Colon (tissue), 2 donors: Measurements from ENCODE around the gene RNF145.
"Not testable (repeated sequence)": the region's sequence is repeated elsewhere in the genome, so short reads cannot be mapped to it uniquely, and the experiment has no call there.

Source experiments
- FAIRE-seq: peaks from 2 replicates; lab custom pipeline; 2012; peaks lifted over from hg19 to GRCh38; lab: Jason Lieb, UNC
- donor health status: control.
- donor health status: control.

Gene RNF145, protein sequence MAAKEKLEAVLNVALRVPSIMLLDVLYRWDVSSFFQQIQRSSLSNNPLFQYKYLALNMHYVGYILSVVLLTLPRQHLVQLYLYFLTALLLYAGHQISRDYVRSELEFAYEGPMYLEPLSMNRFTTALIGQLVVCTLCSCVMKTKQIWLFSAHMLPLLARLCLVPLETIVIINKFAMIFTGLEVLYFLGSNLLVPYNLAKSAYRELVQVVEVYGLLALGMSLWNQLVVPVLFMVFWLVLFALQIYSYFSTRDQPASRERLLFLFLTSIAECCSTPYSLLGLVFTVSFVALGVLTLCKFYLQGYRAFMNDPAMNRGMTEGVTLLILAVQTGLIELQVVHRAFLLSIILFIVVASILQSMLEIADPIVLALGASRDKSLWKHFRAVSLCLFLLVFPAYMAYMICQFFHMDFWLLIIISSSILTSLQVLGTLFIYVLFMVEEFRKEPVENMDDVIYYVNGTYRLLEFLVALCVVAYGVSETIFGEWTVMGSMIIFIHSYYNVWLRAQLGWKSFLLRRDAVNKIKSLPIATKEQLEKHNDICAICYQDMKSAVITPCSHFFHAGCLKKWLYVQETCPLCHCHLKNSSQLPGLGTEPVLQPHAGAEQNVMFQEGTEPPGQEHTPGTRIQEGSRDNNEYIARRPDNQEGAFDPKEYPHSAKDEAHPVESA

DNA sequence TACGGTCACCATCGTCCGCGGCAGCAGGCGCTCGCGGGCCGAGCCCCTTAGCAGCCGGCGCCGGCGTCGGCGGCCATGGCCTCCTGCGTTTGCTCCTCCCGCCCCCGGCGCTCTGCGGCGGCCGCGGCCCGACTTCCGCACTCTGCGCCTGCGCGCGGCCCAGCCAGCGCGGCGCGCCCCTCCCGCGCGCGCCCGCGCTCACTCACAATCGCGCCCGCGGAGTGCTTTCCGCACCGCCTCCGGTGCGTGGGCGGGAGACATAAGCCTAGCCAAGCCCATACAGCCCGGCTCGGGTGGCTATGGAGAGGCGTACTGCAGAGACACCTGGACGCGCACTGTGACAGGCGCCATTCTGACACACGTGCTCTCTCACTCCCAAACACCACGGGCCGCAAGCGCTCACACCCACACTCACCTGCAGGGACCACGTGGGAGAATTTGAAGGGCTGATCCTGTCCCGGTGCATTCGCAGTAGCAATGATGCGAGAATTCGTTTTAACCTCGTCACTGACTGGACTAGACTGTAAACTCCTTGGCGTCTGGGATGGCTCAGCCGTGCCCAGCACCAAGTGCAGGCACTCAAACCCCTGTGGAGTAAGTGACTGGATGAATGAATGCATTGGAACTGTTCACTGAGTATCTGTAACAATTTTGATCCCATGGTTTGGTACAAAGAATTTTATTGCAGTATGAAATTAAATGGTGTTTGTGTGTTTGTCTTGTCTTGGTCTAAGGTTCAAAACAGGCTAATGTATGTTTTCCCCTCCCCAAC is at the start of gene RNF145:
Gene RNF145, minus strand, starts transcription at position 116 of the 772 bp plus-strand sequence. CDS start 5,936 bp downstream, outside the sequence.
- FAIRE-seq: no peak

DNA sequence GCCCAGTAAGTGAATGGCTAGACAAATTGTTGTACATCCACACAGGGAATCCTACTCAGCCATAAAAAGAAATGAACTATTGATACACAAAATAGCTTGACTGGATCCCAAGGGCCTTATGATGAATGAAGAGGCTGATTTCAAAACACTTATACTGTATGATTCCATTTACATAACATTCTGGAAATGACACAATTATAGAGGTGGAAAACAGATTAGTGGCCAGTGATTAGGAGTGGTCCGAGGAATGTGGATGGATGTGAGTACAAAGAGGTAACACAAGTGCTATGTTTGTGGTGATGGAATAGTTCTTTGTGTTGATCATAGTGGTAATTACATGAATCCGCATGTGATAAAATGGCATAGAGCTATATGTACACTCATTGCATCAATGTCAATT is 49.0 kb upstream of the RNF145 start:
- FAIRE-seq: no peak

DNA sequence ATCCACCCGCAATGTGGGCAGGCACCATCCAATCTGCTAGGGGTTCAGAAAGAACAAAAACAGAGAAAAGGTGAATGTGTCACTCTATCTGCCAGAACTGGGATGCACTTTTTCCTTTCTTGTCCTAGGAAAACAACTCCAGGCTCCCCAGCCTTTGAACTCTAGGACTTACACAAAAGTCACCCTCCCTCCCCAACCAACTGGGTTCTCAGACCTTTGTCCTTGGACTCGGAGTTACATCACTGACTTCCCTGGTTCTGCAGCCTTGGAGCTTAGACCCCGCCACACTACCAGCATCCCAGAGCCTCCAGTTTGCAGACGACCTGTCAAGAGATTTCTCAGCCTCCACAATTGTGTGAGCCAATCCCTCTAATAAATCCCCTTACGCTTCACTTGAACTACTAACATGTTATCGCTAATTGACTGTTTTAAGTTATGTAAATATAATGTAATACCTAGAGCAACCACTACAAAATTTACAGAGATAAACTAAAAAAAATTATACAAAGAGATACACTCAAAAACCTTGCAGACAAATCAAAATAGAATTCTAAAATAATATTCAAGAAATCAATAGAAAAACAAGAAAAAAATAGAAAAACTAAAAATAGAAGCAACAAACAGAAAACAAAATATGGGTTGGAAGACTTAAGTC is 48.4 kb upstream of the RNF145 start:
- FAIRE-seq: no peak

DNA sequence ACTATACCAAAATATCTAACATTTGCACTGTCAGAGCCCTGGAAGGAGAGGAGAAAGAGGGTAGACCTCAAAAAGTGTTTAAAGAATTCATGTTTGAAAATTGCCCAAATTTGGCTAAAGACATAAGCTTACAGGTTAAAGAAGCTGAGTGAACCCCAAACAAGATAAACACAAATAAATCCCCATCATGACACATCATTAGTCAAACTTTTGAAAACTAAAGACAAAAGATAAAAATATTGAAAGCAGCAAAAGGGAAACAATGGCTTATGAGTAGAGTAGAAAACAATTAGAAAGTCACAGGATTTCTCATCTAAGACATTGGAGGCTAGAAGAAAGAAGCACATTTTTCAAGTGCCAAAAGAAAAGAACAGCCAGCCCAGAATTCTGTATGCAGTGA is 47.7 kb upstream of the RNF145 start:
- FAIRE-seq: no peak

DNA sequence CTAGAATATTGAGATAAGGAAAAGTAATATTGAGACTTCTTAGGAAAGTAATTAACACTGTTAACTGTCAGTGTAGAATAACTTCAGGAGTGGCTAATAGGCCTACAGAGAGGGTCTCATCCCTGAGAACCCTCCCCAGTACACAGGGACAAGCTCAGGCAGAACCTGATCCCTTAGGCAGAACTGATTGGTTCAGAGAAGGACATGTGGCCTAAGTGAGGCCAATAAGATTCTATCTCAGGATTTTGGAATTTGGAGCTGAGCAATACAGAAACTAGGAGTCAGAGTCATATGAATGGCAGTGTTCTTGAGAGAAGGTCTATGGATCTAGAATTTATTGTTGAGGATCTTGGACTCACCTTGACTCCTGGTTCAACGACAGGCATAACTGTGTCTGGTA is 42.8 kb upstream of the RNF145 start:
- no peak for FAIRE-seq

DNA sequence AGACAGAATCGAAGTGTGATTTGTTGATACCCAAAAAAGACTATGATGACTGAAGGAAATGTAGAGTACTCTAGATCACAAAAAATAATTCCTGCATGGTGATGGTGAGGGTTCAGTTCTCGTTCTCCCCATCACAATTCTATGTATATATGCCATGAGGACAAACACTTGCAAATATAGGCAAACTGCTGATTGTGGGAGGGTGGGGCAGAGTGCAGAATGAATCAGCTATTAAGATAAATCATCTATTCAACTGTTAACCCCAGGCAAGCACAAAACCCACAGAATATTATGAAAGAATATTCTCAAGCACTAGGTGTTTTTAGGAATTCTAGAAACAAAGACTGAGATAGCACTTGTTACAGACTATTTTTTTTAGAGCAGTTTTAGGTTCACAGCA is 39.8 kb upstream of the RNF145 start:
- FAIRE-seq: no peak

DNA sequence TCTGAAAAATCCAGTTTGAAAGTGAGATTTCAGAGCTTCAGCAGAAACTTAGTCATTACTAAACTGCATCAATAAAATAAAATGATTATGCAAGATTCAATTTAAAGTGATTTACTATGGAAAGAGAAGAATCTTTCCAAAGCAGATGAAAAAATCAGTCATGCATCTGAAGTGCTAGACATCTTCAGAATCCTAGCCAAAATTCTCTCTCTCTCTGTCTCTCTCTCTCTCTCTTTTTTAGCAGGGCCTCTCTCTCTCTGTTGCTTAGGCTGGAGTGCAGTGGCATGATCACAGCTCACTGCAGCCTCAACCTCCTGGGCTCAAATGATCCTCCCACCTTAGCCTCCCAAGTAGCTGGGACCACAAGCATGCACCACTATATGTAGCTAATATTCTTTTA is 35.5 kb upstream of the RNF145 start:
- FAIRE-seq: no peak

DNA sequence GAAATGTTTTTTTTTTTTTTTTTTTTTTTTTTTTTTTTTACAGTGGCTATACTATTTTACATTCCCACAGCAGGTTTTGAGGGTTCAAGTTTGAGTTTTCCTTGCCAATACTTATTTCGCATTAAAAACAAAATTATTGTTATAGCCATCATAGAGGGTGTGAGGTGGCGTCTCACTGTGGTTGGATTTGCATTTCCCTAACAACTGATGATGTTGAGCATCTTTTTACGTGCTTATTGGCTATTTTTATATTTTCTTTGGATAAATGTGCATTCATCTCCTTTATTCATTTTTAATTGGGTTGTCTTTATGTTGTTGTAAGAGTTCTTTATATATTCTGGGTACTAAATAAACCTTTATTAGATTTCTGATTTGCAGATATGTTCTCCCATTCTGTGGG is 34.8 kb upstream of the RNF145 start:
- FAIRE-seq: no peak

DNA sequence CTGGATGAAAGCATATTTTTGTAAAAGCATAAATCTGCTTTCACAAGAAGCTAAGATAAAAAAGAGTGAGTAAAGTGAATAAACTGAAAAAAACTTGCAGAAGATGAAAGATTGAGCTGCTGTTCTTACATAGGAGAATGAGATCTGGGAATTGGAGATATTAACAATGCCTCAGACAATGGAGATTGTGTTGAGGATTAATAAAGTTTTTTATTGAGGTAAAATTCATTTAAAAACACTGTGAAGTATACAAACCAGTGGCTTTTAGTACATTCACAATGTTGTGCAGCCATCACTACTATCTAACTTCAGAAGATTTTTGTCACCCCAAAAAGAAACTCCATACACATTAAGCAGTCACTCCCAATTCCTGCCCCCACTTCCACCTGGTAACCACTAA is 34.0 kb upstream of the RNF145 start:
- FAIRE-seq: no peak

DNA sequence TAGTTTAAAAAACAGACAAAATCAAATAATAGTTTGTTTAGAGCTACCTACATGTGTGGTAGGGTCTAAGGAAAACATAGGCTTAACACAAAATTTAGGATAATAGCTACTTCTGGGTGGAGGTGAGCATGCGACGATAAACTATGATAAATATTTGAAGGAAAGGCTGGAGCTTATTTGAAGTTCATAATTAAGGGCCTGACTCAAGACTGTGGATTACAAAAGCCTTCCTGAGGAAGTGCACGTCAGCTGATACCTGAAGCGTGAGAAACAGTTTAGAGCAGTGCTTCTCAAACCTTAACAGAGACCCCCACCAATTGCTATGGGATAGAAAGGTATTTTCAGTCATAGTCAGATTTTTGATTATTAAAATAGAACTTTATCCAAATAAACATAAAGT is 33.3 kb upstream of the RNF145 start:
- FAIRE-seq: no peak

DNA sequence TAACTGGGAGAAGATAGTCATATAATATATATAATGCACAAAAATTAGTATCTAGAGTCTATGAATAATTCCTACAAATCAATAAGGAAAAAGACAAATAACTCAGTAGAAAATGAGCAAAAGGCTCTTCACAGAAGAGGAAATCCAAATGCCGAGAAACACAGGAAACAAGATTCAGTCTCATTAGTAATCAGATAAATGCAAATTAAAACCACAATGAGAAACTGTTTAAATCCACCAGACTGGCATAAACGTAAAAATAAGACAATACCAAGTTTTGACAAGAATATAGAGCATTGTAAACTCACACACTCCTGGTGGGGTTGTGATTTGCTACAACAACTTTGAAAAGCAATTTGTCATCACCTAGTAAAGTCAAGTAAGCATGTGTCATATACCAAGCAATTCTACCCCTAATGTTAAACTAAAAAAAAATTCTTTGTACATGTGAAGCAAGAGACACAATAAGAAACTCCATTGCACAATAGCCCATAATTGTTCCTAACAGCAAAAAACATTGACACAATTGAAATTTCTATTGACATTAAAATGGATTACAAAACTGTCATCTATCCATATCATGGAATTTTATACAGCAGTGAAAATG is 32.7 kb upstream of the RNF145 start:
- FAIRE-seq: no peak

DNA sequence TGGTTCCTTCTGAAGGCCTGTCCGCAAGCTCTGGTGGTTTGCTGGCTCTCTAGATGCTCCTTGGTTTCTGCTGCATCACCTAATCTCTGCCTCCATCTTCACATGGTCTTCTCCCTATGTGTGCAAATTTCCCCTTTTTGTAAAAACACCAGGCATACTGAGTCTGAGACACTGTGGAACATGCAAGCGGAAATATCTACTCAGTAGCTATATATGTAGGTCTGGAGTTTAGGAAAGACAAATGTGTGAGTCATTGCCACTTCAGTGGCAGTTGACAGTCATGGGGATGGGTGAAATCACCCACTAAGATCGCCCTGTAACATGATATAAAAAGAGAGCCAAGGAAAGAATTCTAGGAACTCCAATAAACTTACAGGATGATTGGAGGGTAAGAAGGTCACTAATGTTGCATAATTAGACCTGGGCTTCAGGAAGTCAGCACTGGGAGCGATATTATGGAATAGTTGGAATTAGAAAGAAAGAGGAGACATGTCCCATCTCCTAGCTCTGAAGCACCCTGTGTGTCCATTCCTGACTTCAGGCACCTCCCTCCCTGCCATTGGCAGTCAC is 31.0 kb upstream of the RNF145 start:
- no peak for FAIRE-seq

DNA sequence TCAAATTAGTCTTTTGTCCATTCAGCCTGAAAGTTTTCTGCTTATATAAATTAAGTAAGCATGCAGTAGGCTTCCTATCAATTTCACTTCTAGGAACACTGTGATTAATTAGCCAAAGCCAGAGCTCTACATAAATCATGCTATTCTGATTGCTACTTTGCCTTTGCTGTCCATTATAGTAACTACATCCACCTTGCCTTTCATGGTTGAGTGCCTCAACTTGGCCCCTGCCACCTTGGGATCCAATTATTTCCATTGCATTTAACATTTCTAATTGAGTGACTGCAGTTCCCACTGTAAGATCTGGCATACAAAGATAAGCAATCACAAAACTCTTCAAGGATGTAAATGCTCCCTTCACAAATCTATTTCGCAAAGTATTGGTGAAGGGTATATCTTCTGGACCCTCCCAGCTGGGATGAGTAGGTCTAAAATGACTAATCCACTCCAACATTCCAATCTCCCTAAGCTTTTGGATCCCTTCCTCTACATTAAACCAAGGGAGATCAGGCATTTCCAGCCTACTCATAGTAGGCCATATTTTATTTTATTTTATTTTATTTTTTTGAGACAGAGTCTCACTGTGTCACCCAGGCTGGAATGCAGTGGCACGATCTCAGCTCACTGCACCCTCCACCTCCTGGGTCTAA is 26.6 kb upstream of the RNF145 start:
- FAIRE-seq: not testable (repeated sequence)

DNA sequence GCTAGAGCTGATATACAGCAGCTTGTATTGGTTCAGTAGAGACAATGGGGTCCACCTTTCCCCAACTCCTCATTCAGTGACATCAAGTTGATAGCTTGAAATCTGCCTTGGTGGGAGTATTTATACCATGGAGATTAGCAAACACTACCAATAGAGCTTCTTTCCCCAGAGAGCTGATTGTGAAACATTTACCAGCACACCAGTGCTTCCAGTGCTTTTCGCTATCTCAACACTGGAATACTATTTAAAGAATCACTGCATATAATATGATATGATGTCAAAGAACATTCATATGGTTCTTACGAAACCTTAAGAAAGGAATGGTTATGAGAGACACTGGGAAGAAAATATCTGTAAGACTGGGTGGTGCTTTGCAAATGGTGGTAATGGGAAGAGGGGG is 21.8 kb upstream of the RNF145 start:
- no peak for FAIRE-seq

DNA sequence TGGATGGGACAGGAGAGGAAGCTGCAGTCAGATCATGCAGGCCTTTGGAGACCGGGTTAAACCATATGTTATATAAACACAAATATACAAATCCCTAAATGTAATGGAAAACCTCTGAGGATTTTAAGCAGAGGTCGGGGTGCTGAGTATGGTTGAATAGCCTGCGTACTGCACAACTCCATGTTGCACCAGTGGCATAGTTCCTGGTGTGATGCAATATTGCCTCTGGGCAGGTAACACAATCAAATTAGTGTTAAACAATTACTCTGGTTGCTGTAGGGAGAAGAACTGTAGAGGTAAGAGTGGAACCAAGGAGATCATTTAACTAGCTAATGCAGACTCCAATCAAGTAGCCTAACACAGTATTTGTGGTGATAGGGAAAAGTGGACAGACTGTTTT is 21.3 kb upstream of the RNF145 start:
- no peak for FAIRE-seq

DNA sequence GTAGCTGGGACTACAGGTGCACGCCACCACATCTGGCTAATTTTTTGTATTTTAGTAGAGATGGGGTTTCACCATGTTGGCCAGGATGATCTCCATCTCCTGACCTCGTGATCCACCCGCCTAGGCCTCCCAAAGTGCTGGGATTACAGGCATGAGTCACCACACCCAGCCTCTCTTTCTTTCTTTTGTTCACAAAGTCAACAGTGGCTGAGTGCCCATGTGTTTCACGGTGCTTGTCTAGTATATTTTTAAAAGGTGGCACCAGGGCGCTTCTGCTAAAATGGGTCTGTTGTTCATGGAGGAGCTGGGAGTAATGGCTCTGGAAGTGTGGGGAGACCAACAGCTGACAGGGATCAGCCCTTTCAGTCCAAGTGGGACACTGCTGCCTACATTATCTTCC is 18.7 kb upstream of the RNF145 start:
- not testable (repeated sequence) for FAIRE-seq

DNA sequence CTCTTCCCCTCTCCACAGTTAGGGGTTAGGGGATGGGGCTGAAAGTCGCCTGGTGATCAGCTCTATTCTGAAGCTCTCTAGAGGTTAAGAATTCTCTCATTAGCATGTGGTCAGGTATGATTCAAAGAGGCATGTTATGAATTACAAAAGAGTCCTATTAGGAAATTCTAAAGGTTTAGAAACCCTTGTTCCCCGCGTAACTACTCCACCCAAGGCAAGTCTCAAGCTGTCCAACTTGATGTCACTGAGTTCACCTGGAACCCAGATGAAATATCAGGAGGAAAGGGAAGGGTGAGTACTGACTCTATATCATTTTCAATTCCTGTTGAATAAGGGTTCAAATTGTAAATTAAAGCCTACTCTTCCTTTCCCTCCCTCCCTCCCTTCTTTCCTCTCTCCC is 18.1 kb upstream of the RNF145 start:
- FAIRE-seq: no peak

DNA sequence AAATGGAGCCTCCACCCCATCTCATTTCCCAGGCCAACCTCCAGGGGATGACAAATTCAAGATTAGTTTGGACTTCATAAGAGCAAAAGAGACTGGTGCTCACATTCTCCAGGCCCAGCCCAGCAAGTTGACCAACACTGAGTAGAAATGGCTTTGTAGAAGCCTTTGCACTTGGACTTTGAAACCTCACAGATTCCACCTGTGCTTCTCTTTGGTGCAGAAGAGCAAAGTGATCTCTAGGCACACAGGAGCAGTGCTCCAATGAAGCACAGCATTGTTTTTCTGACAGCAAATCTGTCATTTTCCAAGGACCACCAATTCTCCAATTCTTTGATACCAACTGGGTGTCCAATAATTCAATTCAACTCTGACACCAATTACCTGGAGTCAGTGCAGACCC is 17.1 kb upstream of the RNF145 start:
- no peak for FAIRE-seq

DNA sequence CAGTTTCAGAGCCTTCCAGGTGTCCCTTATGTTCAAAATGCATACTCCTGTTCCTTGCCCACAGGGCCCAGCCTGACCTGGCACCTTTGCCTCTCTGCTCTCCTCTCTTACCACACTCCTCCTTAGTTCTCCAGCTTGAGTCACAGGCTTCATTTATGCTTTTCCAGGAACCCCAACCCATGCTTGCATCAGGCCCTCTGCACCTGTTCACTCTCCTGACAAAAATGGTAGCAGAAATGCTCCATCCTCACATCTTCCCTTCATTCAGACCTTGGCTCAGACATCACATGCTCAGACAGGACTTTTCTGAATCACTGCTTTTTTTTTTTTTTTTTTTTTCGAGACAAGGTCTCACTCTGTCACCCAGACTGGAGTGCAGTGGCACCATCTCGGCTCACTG is 15.1 kb upstream of the RNF145 start:
- FAIRE-seq: no peak

DNA sequence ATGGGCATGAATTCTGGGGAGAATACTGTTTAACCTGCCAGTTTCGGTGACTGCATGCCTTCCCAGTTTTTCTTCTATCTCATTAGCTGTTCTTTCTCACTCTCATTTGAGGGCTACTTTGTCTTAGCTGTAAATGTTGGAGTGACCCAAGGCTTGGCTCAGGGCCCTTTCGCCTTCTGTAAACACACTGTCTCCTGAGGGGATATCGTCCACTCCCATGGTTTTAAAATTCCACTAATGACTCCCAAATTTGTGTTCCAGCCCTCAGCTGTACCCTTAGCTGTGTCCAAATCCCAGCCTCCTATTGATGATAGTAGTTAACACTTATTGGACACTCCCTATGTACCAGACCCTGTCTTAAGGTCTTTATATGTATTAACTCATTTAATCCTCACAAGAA is 14.1 kb upstream of the RNF145 start:
- no peak for FAIRE-seq

DNA sequence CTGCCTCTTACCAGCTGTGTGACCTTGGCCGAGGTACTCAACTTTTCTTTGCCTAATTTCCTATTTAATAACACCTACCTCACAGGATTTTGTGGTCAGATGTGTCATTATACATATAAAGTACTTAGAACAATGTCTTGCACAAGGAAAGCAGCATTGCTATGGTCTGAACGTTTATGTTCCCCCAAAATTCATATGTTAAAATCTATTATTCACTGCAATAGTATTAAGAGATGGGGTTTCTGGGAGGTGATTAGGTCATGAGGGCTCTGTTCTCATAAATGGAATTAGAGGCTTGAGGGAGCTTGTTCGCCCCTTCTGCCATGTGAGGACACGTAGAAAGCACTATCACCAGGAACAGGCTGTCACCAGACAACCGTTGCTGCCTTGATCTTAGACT is 10.9 kb upstream of the RNF145 start:
- FAIRE-seq: no peak
